WI38 (cell line): ENCODE results near the gene PGP.

ENCODE experiments used
- H3K4me3 ChIP-seq: 2 replicates; pipeline ENCODE4 v1.5.1; 2011; ENCODE audit warnings: low read depth, mild to moderate bottlenecking, control low read depth, low read length
- TF ChIP-seq, protein P1 (sequence below): IDR thresholded peaks from 2 replicates; pipeline ENCODE4 v1.5.1; 2012; ENCODE audit warnings: low read depth, mild to moderate bottlenecking, control low read depth, low read length

The PGP gene

GRCh38 chr16:2212362-2213324, 2.0 kb downstream of the PGP start:
- TF ChIP-seq, protein P1, sequence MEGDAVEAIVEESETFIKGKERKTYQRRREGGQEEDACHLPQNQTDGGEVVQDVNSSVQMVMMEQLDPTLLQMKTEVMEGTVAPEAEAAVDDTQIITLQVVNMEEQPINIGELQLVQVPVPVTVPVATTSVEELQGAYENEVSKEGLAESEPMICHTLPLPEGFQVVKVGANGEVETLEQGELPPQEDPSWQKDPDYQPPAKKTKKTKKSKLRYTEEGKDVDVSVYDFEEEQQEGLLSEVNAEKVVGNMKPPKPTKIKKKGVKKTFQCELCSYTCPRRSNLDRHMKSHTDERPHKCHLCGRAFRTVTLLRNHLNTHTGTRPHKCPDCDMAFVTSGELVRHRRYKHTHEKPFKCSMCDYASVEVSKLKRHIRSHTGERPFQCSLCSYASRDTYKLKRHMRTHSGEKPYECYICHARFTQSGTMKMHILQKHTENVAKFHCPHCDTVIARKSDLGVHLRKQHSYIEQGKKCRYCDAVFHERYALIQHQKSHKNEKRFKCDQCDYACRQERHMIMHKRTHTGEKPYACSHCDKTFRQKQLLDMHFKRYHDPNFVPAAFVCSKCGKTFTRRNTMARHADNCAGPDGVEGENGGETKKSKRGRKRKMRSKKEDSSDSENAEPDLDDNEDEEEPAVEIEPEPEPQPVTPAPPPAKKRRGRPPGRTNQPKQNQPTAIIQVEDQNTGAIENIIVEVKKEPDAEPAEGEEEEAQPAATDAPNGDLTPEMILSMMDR = no peak
- H3K4me3 ChIP-seq = peak overlapping the region; percentile 72

- H3K4me3 ChIP-seq = no peak overlapping the region
- TF ChIP-seq, protein P1 = no peak
Observed at GRCh38 chr16:2211923-2212347, 2.7 kb downstream of the PGP start.

- TF ChIP-seq, protein P1 = no peak
- H3K4me3 ChIP-seq = no peak within 1 kb of the TSS
Observed at GRCh38 chr16:2210386-2211365, 4.0 kb downstream of the PGP start, which contains the start of gene BRICD5. TSS of gene BRICD5 (minus strand) at chr16:2210863. CDS start at chr16:2210833, 30 bp downstream.

- TF ChIP-seq, protein P1 = no peak
- H3K4me3 ChIP-seq = no peak overlapping the region
Observed at GRCh38 chr16:2210009-2210332, 4.7 kb downstream of the PGP start.

DNA sequence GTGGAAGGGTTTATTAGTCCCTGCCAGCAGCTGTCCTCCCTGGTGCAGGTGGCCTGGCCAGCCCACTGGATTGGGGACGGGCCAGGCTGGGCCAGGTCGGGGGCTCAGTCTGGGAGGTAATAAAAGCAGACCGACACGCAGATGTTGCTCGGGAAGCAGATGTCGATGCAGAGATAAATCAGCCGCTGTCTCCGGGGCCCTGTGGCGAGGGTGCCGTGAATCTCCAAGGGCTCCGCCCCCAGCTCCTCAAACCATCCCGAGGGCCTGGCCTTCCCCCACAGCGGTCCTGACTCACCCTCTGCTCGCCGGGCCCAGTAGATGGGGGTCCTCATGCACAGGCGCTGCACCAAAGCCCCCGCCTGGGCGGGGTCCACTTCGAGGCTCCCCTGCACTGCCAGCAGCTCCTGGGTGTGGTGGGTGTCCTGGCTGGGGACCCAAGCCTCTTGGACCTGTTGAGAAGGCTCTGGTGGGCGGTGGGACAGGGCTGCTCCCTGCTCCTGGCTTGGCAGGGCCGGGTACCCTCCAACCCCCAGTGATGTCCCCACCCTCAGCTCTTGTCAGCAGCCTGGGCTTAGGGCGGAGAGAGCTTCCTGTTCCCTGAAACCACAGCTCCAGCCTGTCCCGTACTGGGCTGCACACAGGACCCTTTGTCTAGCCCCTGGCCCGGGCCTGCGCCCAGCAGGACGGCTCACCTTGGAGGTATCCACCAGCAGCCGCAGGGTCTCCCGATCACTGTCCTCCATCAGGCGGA, 5.2 kb downstream of the PGP start:
- TF ChIP-seq, protein P1 = no peak
- no peak overlapping the region for H3K4me3 ChIP-seq

DNA sequence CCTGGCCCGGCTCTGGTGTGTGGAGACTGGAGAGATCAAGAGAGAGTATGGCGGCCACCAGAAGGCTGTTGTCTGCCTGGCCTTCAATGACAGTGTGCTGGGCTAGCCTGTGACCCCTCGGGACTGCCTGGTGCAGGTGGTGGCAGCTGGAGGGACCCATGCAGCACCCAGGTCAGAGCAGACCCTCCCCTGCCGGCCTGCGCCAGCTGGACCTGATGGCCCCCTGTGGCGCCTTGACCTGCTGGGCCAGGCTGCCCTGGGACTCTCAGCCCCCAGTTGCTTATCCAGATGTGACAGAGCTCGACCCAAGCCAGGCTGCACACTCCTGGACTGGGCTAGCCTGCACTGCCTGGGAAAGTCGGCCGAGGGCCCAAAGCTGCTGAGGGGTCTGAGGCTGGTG, 5.9 kb downstream of the PGP start:
- no peak overlapping the region for H3K4me3 ChIP-seq
- TF ChIP-seq, protein P1 = no peak
